Glutamatergic neuron (in vitro differentiated cells): Measurements from ENCODE around the gene GABBR1. TPM values are rescaled to one million over a fixed set of nuclear protein-coding genes. Genes with fewer than 3 reads are reported as not detected.

Experiments used
- DNase-seq: peaks from one replicate; pipeline ENCODE4 v3.0.0; 2022
- H3K27ac Mint-ChIP-seq: one replicate; pipeline ENCODE4 v1.8.0; 2020; ENCODE audit warnings: mild to moderate bottlenecking, mixed read lengths, inconsistent platforms; ENCODE audit not compliant: unreplicated experiment
- H3K27me3 Mint-ChIP-seq: one replicate; pipeline ENCODE4 v1.8.0; 2020; ENCODE audit warnings: mild to moderate bottlenecking, moderate library complexity, mixed read lengths, inconsistent platforms; ENCODE audit not compliant: unreplicated experiment
- H3K36me3 Mint-ChIP-seq: one replicate; pipeline ENCODE4 v1.8.0; 2020; ENCODE audit warnings: mild to moderate bottlenecking, mixed read lengths, inconsistent platforms; ENCODE audit not compliant: unreplicated experiment
- H3K4me1 Mint-ChIP-seq: one replicate; pipeline ENCODE4 v1.8.0; 2020; ENCODE audit warnings: mild to moderate bottlenecking, low read depth, mixed read lengths, inconsistent platforms; ENCODE audit not compliant: unreplicated experiment
- H3K4me3 Mint-ChIP-seq: one replicate; pipeline ENCODE4 v1.8.0; 2020; ENCODE audit warnings: mild to moderate bottlenecking, mixed read lengths, inconsistent platforms; ENCODE audit not compliant: unreplicated experiment
- H3K9me3 Mint-ChIP-seq: one replicate; pipeline ENCODE4 v1.8.0; 2020; ENCODE audit warnings: mild to moderate bottlenecking, moderate library complexity, mixed read lengths, inconsistent platforms; ENCODE audit not compliant: unreplicated experiment
- CTCF ChIP-seq: fragments of 200-600 bp; sonication (generic); IDR thresholded peaks from one replicate; pipeline ENCODE4 v1.5.0; 2021; ENCODE audit not compliant: partially characterized antibody, unreplicated experiment
- total RNA-seq: library from RNA; stranded (reverse); fragmentation: NEBNext Ultra II Directional; extraction: Animal tissue kit (Norgen Biotek cat#: 25700); gene quantifications from one replicate; pipeline ENCODE4 v1.2.1, GENCODE V29; 2021; ENCODE audit not compliant: unreplicated experiment

The GABBR1 gene
- total RNA-seq, 1 donor from 2014 or later, result 158 TPM

- Mint-ChIP-seq H3K27ac (no peak overlapping the region), H3K9me3 (peaks cover 2% of the 10 kb centered on the region), H3K27me3 (peaks cover 2% of the 10 kb centered on the region), H3K4me3 (no peak overlapping the region), H3K4me1 (peaks cover 3% of the 10 kb centered on the region), H3K36me3 (no peaks in the 10 kb centered on the region)
- no peak for DNase-seq
- no peak for TF ChIP-seq CTCF
Observed at GRCh38 chr6:29661071-29661470, 28.1 kb upstream of the GABBR1 start.

GRCh38 chr6:29656798-29657197 lies 23.8 kb upstream of the GABBR1 start, which contains the start of gene MOG:
Gene MOG, plus strand, starts transcription at chr6:29657092. Its CDS starts 118 bp downstream, at chr6:29657210.
- Mint-ChIP-seq H3K36me3 (no peaks in the 10 kb centered on the region), H3K4me1 (no peaks in the 10 kb centered on the region), H3K4me3 (no peak within 1 kb of the TSS), H3K27me3 (peaks cover 2% of the 10 kb centered on the region), H3K27ac (no peak within 1 kb of the TSS), H3K9me3 (peaks cover 3% of the 10 kb centered on the region)
- TF ChIP-seq CTCF, result no peak
- DNase-seq, result no peak

GRCh38 chr6:29656157-29656556 lies 23.2 kb upstream of the GABBR1 start:
- no peak for TF ChIP-seq CTCF
- H3K9me3 Mint-ChIP-seq, result peaks cover 3% of the 10 kb centered on the region
- no peak overlapping the region for H3K27ac Mint-ChIP-seq
- no peaks in the 10 kb centered on the region for H3K27me3 Mint-ChIP-seq
- no peaks in the 10 kb centered on the region for H3K4me1 Mint-ChIP-seq
- no peaks in the 10 kb centered on the region for H3K36me3 Mint-ChIP-seq
- H3K4me3 Mint-ChIP-seq, result no peak overlapping the region
- no peak for DNase-seq

- Mint-ChIP-seq H3K36me3 (no peaks in the 10 kb centered on the region), H3K4me1 (no peaks in the 10 kb centered on the region), H3K9me3 (peaks cover 3% of the 10 kb centered on the region), H3K27me3 (no peaks in the 10 kb centered on the region), H3K27ac (no peak overlapping the region), H3K4me3 (no peak overlapping the region)
- TF ChIP-seq CTCF, result no peak
- DNase-seq, result no peak
Observed at GRCh38 chr6:29655658-29656057, 22.7 kb upstream of the GABBR1 start.

- H3K36me3 Mint-ChIP-seq, result no peaks in the 10 kb centered on the region
- H3K9me3 Mint-ChIP-seq, result peaks cover 3% of the 10 kb centered on the region
- no peak overlapping the region for H3K27ac Mint-ChIP-seq
- H3K4me3 Mint-ChIP-seq, result no peak overlapping the region
- H3K27me3 Mint-ChIP-seq, result no peaks in the 10 kb centered on the region
- TF ChIP-seq CTCF, result peak; percentile 91
- no peak for DNase-seq
- no peaks in the 10 kb centered on the region for H3K4me1 Mint-ChIP-seq
Observed at GRCh38 chr6:29653452-29654038, 20.6 kb upstream of the GABBR1 start.
